A549 (cell line): Measurements from ENCODE around the gene UBAP2L. TPM values are rescaled to one million over a fixed set of nuclear protein-coding genes. Genes with fewer than 3 reads are reported as not detected.
A peak's percentile ranks its signal among the peaks of the same experiment; 100 is the strongest.

Source experiments
- ATAC-seq, 2 experiments: fragments of 200-7000 bp in 1 of 2; fragments of >200 bp in 1 of 2; cut with Nextera tagmentation in 1 of 2; cut with Tn5 transposase in 1 of 2; 3 replicates each; pipeline versions ENCODE4 v1.8.0 to v1.9.1; 2018 to 2020; ENCODE audit warnings: mild to moderate bottlenecking in 1 of 2, moderate library complexity in 1 of 2
- CTCF ChIA-PET: fragments of 300-600 bp; sonication (Branson Sonifier 250); formaldehyde crosslinking; extraction: SDS; loops from one replicate; lab custom pipeline; 2021; ENCODE audit warnings: antibody characterized with exemption, inconsistent platforms; lab: Yijun Ruan, JAX
- POLR2A ChIA-PET: fragments of 350-600 bp; formaldehyde crosslinking; extraction: SDS; loops from one replicate; lab custom pipeline; 2021; ENCODE audit warnings: antibody characterized with exemption, inconsistent platforms; lab: Yijun Ruan, JAX
- DNase-seq, 2 experiments: peaks; one replicate each; pipeline versions ENCODE4 v3.0.0 to v3.0.0-alpha.2; 2011 to 2016; ENCODE audit warnings: low read depth in 1 of 2, low spot score in 1 of 2
- FAIRE-seq: peaks from 2 replicates; lab custom pipeline; 2011; peaks lifted over from hg19 to GRCh38; lab: Jason Lieb, UNC
- H3K27ac ChIP-seq, 2 experiments: fragments of >200 bp; sonication (Bioruptor Twin); formaldehyde crosslinking; 3 replicates each; pipeline ENCODE4 v1.5.1; 2016 to 2017
- H3K4me1 ChIP-seq: fragments of >200 bp; sonication (Bioruptor Twin); formaldehyde crosslinking; 3 replicates; pipeline ENCODE4 v1.6.1; 2016
- H3K4me2 ChIP-seq: fragments of >200 bp; sonication (Bioruptor Twin); formaldehyde crosslinking; 3 replicates; pipeline ENCODE4 v1.6.1; 2016
- H3K4me3 ChIP-seq: fragments of >200 bp; sonication (Bioruptor Twin); formaldehyde crosslinking; 3 replicates; pipeline ENCODE4 v1.5.1; 2016
- H3K9me3 ChIP-seq: fragments of >200 bp; sonication (Bioruptor Twin); formaldehyde crosslinking; 3 replicates; pipeline ENCODE4 v1.6.1; 2016
- CHD2 ChIP-seq: fragments of 150-350 bp; IDR thresholded peaks from 2 replicates; pipeline ENCODE4 v1.6.1; 2014; ENCODE audit warnings: low read length; ENCODE audit not compliant: partially characterized antibody
- CHD4 ChIP-seq: fragments of 200-600 bp; sonication (generic); IDR thresholded peaks from 2 replicates; pipeline ENCODE4 v1.6.1; 2016; ENCODE audit warnings: antibody characterized with exemption, mild to moderate bottlenecking, borderline replicate concordance
- EHF ChIP-seq: fragments of 250-450 bp; sonication (Bioruptor Pico); IDR thresholded peaks from 2 replicates; pipeline ENCODE4 v1.5.0; 2020; ENCODE audit warnings: mild to moderate bottlenecking
- FOSB ChIP-seq: fragments of 250-450 bp; sonication (Bioruptor Pico); IDR thresholded peaks from 2 replicates; pipeline ENCODE4 v1.5.0; 2020; ENCODE audit warnings: mild to moderate bottlenecking, moderate library complexity
- FOSL2 ChIP-seq, 2 experiments: fragments of 450-650 bp in 1 of 2; fragments of >200 bp in 1 of 2; sonication (Bioruptor Twin) in 1 of 2; formaldehyde crosslinking; IDR thresholded peaks; 2 replicates each; pipeline versions ENCODE4 v1.5.0 to v1.6.1; 2016 to 2020; ENCODE audit warnings: mild to moderate bottlenecking in 1 of 2, moderate library complexity in 1 of 2
- GATA3 ChIP-seq: IDR thresholded peaks from 2 replicates; pipeline ENCODE4 v1.6.1; 2012; ENCODE audit warnings: borderline replicate concordance
- HDAC2 ChIP-seq: fragments of 200-600 bp; sonication (generic); IDR thresholded peaks from 2 replicates; pipeline ENCODE4 v1.6.1; 2016
- HES2 ChIP-seq: fragments of >200 bp; sonication (Bioruptor Twin); formaldehyde crosslinking; IDR thresholded peaks from 2 replicates; pipeline ENCODE4 v1.6.1; 2016
- HEYL ChIP-seq: fragments of 250-450 bp; sonication (Bioruptor Pico); IDR thresholded peaks from 2 replicates; pipeline ENCODE4 v1.8.0; 2021; ENCODE audit warnings: mild to moderate bottlenecking, moderate library complexity
- HOXB5 ChIP-seq: fragments of 250-450 bp; sonication (Bioruptor Pico); IDR thresholded peaks from 2 replicates; pipeline ENCODE4 v1.5.0; 2020; ENCODE audit warnings: mild to moderate bottlenecking, moderate library complexity
- JUN ChIP-seq, 2 experiments: fragments of >200 bp; sonication (Bioruptor Twin); formaldehyde crosslinking; IDR thresholded peaks; 2 replicates in 1 of 2; 3 replicates in 1 of 2; pipeline ENCODE4 v1.6.1; 2016 to 2017
- KDM1A ChIP-seq: fragments of 200-600 bp; sonication (generic); IDR thresholded peaks from 2 replicates; pipeline ENCODE4 v1.6.1; 2016; ENCODE audit warnings: low read depth, mild to moderate bottlenecking
- MAZ ChIP-seq: fragments of 150-350 bp; IDR thresholded peaks from 2 replicates; pipeline ENCODE4 v1.6.1; 2014; ENCODE audit warnings: antibody characterized with exemption, low read depth, low read length, borderline replicate concordance
- NPAS2 ChIP-seq: fragments of 250-450 bp; sonication (Bioruptor Pico); IDR thresholded peaks from 2 replicates; pipeline ENCODE4 v1.8.0; 2022; ENCODE audit warnings: mild to moderate bottlenecking, moderate library complexity, borderline replicate concordance
- NR3C1 ChIP-seq: fragments of >200 bp; sonication (Bioruptor Twin); formaldehyde crosslinking; IDR thresholded peaks from 3 replicates; pipeline ENCODE4 v1.6.1; 2017
- POLR2A ChIP-seq: IDR thresholded peaks from 2 replicates; pipeline ENCODE4 v1.6.1; 2012; ENCODE audit warnings: mild to moderate bottlenecking, low read length
- RAD21 ChIP-seq, 2 experiments: fragments of >200 bp in 1 of 2; sonication (Bioruptor Twin) in 1 of 2; formaldehyde crosslinking in 1 of 2; IDR thresholded peaks in 1 of 2; conservative IDR thresholded peaks in 1 of 2; 2 replicates in 1 of 2; 3 replicates in 1 of 2; pipeline ENCODE4 v1.6.1; 2012 to 2018; ENCODE audit warnings: inconsistent platforms in 1 of 2
- RFX5 ChIP-seq: fragments of 450-650 bp; IDR thresholded peaks from 2 replicates; pipeline ENCODE4 v1.7.1; 2014; ENCODE audit warnings: antibody characterized with exemption, mild to moderate bottlenecking, moderate library complexity
- RNF2 ChIP-seq: fragments of 200-600 bp; sonication (generic); IDR thresholded peaks from 2 replicates; pipeline ENCODE4 v1.6.1; 2016; ENCODE audit warnings: low read depth, mild to moderate bottlenecking, antibody characterized with exemption, moderate library complexity, borderline replicate concordance
- TFCP2L1 ChIP-seq: fragments of 250-450 bp; sonication (Bioruptor Pico); IDR thresholded peaks from 2 replicates; pipeline ENCODE4 v1.5.0; 2021; ENCODE audit warnings: mild to moderate bottlenecking
- TP53 ChIP-seq: fragments of 250-450 bp; sonication (Bioruptor Pico); IDR thresholded peaks from 2 replicates; pipeline ENCODE4 v1.5.0; 2021; ENCODE audit warnings: mild to moderate bottlenecking, moderate library complexity
- ZFP36 ChIP-seq: fragments of 450-650 bp; IDR thresholded peaks from 2 replicates; pipeline ENCODE4 v1.6.1; 2014; ENCODE audit warnings: borderline replicate concordance; ENCODE audit not compliant: partially characterized antibody
- ZNF302 ChIP-seq: fragments of 250-450 bp; sonication (Bioruptor Pico); IDR thresholded peaks from 2 replicates; pipeline ENCODE4 v1.9.0; 2021; ENCODE audit warnings: inconsistent platforms, mild to moderate bottlenecking, moderate library complexity
- WGBS: methylation state at CpG from one replicate; pipeline ENCODE4 v1.1.6; 2017; ENCODE audit errors: missing lambda C conversion rate; 5-methylcytosine and 5-hydroxymethylcytosine counted together
- polyA plus RNA-seq, 4 experiments: library from polyadenylated mRNA; depleted of rRNA in 3 of 4; stranded (reverse); fragments of >200 nt; fragmentation: RNase III in 1 of 4; extraction: RNeasy Plus Mini Kit Qiagen cat#74134 plus additional on column Dnase treatment in 1 of 4; gene quantifications; 2 replicates in 3 of 4; 3 replicates in 1 of 4; pipeline ENCODE4 v1.2.3, GENCODE V29; 2011 to 2017
- TF ChIP-seq, protein P1 (sequence below): IDR thresholded peaks from 2 replicates; pipeline ENCODE4 v1.6.1; 2012
- TF ChIP-seq, protein P2 (sequence below): fragments of 250-450 bp; sonication (Bioruptor Pico); IDR thresholded peaks from 2 replicates; pipeline ENCODE4 v1.5.0; 2020; ENCODE audit warnings: low read depth, mild to moderate bottlenecking, moderate library complexity
- TF ChIP-seq, protein P3 (sequence below): fragments of 200-600 bp; sonication (generic); IDR thresholded peaks from 2 replicates; pipeline ENCODE4 v1.6.1; 2016; ENCODE audit warnings: antibody characterized with exemption, mild to moderate bottlenecking, moderate library complexity

UBAP2L gene
- polyA plus RNA-seq, 2 of the 4 experiments (the other 2 are of a cell fraction), result 169 TPM

DNA sequence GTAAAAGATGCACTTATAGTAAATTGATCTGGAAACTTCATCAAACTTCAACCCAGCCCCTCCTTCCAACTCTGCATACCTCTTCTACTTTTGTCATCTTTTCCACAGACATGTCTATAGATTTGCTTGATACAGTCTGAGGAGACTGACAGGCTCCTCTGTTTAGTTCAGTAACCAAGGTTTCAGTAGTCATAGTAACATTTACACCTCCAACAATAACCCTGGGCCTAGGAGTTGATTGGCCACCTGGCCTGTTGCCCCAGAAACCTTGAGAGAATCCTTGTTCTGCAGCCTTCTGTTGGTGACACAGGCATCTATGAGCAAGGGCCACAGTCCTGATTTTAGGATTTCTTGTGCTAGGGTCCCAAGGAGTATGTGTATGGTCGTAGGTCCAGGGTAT, 14.6 kb upstream of the UBAP2L start, which contains the start of gene CFAP141:
TSS of gene CFAP141 (minus strand) at position 138 of the 400 bp plus-strand sequence. CDS start at position 112, 26 bp downstream.
- H3K27ac ChIP-seq, result no peak within 1 kb of the TSS
- DNase-seq, result peak in 1 of 2 experiments; percentile 39
- FAIRE-seq, result no peak

DNA sequence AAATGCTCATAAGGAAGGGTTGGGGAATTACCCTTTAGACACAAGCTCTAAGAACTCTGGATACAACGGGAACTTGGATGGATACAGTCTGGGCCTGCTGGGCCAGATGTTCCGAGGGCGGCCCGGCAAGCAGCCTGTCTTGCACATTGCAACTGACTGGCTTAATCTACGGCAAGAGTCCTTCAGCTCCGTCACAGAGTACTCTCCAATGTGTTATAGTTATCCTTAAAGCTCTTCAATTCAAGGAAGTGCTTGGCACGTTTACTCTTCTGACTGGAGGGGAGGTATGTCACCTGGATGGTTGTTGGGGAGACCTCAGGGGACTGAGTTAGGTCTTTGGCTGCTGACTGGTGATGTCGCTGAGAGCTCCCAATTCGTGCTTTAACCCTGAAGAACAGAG, 13.5 kb upstream of the UBAP2L start:
- TF ChIP-seq HEYL (CRISPR knock-in tag) (no peak), NR3C1 (no peak), CHD4 (no peak), RFX5 (no peak), FOSB (CRISPR knock-in tag) (no peak), MAZ (no peak), ZFP36 (no peak), RNF2 (no peak), TFCP2L1 (CRISPR knock-in tag) (no peak), EHF (CRISPR knock-in tag) (no peak), CHD2 (no peak)
- TF ChIP-seq, protein P1, sequence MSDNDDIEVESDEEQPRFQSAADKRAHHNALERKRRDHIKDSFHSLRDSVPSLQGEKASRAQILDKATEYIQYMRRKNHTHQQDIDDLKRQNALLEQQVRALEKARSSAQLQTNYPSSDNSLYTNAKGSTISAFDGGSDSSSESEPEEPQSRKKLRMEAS, result no peak
- TF ChIP-seq, all 56 proteins: peak for 0
- Histone ChIP-seq H3K9me3 (no peaks in the 10 kb centered on the region), H3K4me1 (no peaks in the 10 kb centered on the region), H3K27ac (no peak overlapping the region), H3K4me2 (no peak overlapping the region), H3K4me3 (no peak overlapping the region)
- POLR2A ChIA-PET, result no interaction called here
- DNase-seq (no peak), ATAC-seq (no peak), FAIRE-seq (no peak)
- WGBS, result 89% methylated on average over 9 of the region's 9 CpGs
- CTCF ChIA-PET, result interaction anchor here (0.6 to 1.9 kb wide), 6 partner anchors 9 to 66 kb away, joined by 3 to 22 read pairs (median 3); a partner anchor contains a TSS

More for the DNA sequence above, 14.6 kb upstream of the UBAP2L start, which contains the start of gene CFAP141:
- WGBS, result 82% methylated on average over 1 of the region's 1 CpG
- peak; percentile 69 to 79 for ATAC-seq
- Histone ChIP-seq H3K4me1 (no peaks in the 10 kb centered on the region), H3K4me3 (no peak within 1 kb of the TSS), H3K4me2 (no peak within 1 kb of the TSS), H3K9me3 (no peaks in the 10 kb centered on the region)
- POLR2A ChIA-PET, result no interaction called here
- CTCF ChIA-PET, result no interaction called here
- no peak for TF ChIP-seq MAZ
- no peak for TF ChIP-seq JUN (IDR thresholded peaks at IDR 0.05)
- TF ChIP-seq, protein P2, sequence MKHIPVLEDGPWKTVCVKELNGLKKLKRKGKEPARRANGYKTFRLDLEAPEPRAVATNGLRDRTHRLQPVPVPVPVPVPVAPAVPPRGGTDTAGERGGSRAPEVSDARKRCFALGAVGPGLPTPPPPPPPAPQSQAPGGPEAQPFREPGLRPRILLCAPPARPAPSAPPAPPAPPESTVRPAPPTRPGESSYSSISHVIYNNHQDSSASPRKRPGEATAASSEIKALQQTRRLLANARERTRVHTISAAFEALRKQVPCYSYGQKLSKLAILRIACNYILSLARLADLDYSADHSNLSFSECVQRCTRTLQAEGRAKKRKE (CRISPR knock-in tag), result no peak
- TF ChIP-seq NPAS2, result no peak
- no peak for TF ChIP-seq POLR2A
- no peak for TF ChIP-seq HES2
- no peak for TF ChIP-seq FOSL2 (IDR thresholded peaks at IDR 0.05)
- no peak for TF ChIP-seq FOSL2 (CRISPR knock-in tag; IDR thresholded peaks at IDR 0.05)
- TF ChIP-seq FOSB (CRISPR knock-in tag), result no peak
- TF ChIP-seq HDAC2, result no peak
- no peak for TF ChIP-seq RAD21 (conservative IDR thresholded peaks at IDR 0.05 in 1 of 2, IDR thresholded peaks at IDR 0.05 in 1 of 2)
- TF ChIP-seq, protein P3, sequence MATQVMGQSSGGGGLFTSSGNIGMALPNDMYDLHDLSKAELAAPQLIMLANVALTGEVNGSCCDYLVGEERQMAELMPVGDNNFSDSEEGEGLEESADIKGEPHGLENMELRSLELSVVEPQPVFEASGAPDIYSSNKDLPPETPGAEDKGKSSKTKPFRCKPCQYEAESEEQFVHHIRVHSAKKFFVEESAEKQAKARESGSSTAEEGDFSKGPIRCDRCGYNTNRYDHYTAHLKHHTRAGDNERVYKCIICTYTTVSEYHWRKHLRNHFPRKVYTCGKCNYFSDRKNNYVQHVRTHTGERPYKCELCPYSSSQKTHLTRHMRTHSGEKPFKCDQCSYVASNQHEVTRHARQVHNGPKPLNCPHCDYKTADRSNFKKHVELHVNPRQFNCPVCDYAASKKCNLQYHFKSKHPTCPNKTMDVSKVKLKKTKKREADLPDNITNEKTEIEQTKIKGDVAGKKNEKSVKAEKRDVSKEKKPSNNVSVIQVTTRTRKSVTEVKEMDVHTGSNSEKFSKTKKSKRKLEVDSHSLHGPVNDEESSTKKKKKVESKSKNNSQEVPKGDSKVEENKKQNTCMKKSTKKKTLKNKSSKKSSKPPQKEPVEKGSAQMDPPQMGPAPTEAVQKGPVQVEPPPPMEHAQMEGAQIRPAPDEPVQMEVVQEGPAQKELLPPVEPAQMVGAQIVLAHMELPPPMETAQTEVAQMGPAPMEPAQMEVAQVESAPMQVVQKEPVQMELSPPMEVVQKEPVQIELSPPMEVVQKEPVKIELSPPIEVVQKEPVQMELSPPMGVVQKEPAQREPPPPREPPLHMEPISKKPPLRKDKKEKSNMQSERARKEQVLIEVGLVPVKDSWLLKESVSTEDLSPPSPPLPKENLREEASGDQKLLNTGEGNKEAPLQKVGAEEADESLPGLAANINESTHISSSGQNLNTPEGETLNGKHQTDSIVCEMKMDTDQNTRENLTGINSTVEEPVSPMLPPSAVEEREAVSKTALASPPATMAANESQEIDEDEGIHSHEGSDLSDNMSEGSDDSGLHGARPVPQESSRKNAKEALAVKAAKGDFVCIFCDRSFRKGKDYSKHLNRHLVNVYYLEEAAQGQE, result no peak
- TF ChIP-seq ZNF302 (CRISPR knock-in tag), result no peak
- no peak for TF ChIP-seq TP53 (CRISPR knock-in tag)
- no peak for TF ChIP-seq HEYL (CRISPR knock-in tag)
- TF ChIP-seq KDM1A, result no peak
- TF ChIP-seq GATA3, result no peak
- TF ChIP-seq HOXB5 (CRISPR knock-in tag), result no peak
- no peak for TF ChIP-seq TFCP2L1 (CRISPR knock-in tag)
- no peak for TF ChIP-seq EHF (CRISPR knock-in tag)
- TF ChIP-seq, all 56 proteins: peak for 0
